HEK293T (cell line): ENCODE results near the gene PTPN4.

Experiments
- CTCF ChIA-PET: fragments of 350-600 bp; formaldehyde crosslinking; extraction: SDS; loops from one replicate; lab custom pipeline; 2021; ENCODE audit warnings: antibody characterized with exemption, inconsistent platforms; lab: Yijun Ruan, JAX
- POLR2A ChIA-PET: fragments of 350-600 bp; formaldehyde crosslinking; extraction: SDS; loops from one replicate; lab custom pipeline; 2020; ENCODE audit warnings: antibody characterized with exemption, inconsistent platforms; lab: Yijun Ruan, JAX
- DNase-seq: peaks from one replicate; pipeline ENCODE4 v3.0.0; 2012; ENCODE audit warnings: mixed read lengths; ENCODE audit errors: extremely low spot score
- ARNT ChIP-seq: fragments of 450-650 bp; IDR thresholded peaks from 2 replicates; pipeline ENCODE4 v1.6.1; 2017; ENCODE audit warnings: mild to moderate bottlenecking
- BHLHE40 ChIP-seq: fragments of 450-650 bp; IDR thresholded peaks from 2 replicates; pipeline ENCODE4 v1.6.1; 2016; ENCODE audit warnings: mild to moderate bottlenecking, moderate library complexity, borderline replicate concordance
- CTBP1 ChIP-seq: fragments of 450-650 bp; IDR thresholded peaks from 2 replicates; pipeline ENCODE4 v1.6.1; 2016; ENCODE audit warnings: borderline replicate concordance
- ELF4 ChIP-seq: fragments of 450-650 bp; IDR thresholded peaks from 2 replicates; pipeline ENCODE4 v1.6.1; 2017; ENCODE audit warnings: antibody characterized with exemption
- FOXA1 ChIP-seq: fragments of 450-650 bp; IDR thresholded peaks from 2 replicates; pipeline ENCODE4 v1.6.1; 2016; ENCODE audit warnings: mild to moderate bottlenecking
- FOXK2 ChIP-seq: fragments of 450-650 bp; IDR thresholded peaks from 2 replicates; pipeline ENCODE4 v1.6.1; 2016; ENCODE audit warnings: mild to moderate bottlenecking
- FOXM1 ChIP-seq: fragments of 450-650 bp; IDR thresholded peaks from 2 replicates; pipeline ENCODE4 v1.6.1; 2017; ENCODE audit warnings: mild to moderate bottlenecking, borderline replicate concordance
- HDGF ChIP-seq: fragments of 450-650 bp; IDR thresholded peaks from 2 replicates; pipeline ENCODE4 v1.6.1; 2017; ENCODE audit warnings: antibody characterized with exemption, borderline replicate concordance
- L3MBTL2 ChIP-seq: fragments of 450-650 bp; conservative IDR thresholded peaks from 2 replicates; pipeline ENCODE4 v1.6.1; 2016; ENCODE audit warnings: mild to moderate bottlenecking
- LEF1 ChIP-seq: fragments of 450-650 bp; IDR thresholded peaks from 2 replicates; pipeline ENCODE4 v1.6.1; 2017; ENCODE audit warnings: mild to moderate bottlenecking, borderline replicate concordance
- NFRKB ChIP-seq: fragments of 450-650 bp; IDR thresholded peaks from 2 replicates; pipeline ENCODE4 v1.6.1; 2016; ENCODE audit warnings: mild to moderate bottlenecking, moderate library complexity
- PKNOX1 ChIP-seq: fragments of 450-650 bp; IDR thresholded peaks from 2 replicates; pipeline ENCODE4 v1.6.1; 2016
- SP1 ChIP-seq: fragments of 450-650 bp; IDR thresholded peaks from 2 replicates; pipeline ENCODE4 v1.6.1; 2017
- SUZ12 ChIP-seq: fragments of 450-650 bp; IDR thresholded peaks from 2 replicates; pipeline ENCODE4 v1.6.1; 2016; ENCODE audit warnings: mild to moderate bottlenecking
- TARDBP ChIP-seq: fragments of 450-650 bp; IDR thresholded peaks from 2 replicates; pipeline ENCODE4 v1.6.1; 2016
- ZNF384 ChIP-seq: fragments of 450-650 bp; IDR thresholded peaks from 2 replicates; pipeline ENCODE4 v1.6.1; 2016

PTPN4 gene

GRCh38 chr2:119922699-119923098 lies 163.0 kb downstream of the PTPN4 start:
- DNase-seq: no peak
- POLR2A ChIA-PET: no interaction called here
- CTCF ChIA-PET: no interaction called here
- TF ChIP-seq LEF1: no peak
- no peak for TF ChIP-seq FOXA1
- TF ChIP-seq HDGF: no peak
- no peak for TF ChIP-seq L3MBTL2
- no peak for TF ChIP-seq CTBP1
- TF ChIP-seq TARDBP: no peak

GRCh38 chr2:119929537-119929936 lies 169.8 kb downstream of the PTPN4 start:
- ChIA-PET CTCF (no interaction called here), POLR2A (no interaction called here)
- no peak for TF ChIP-seq ZNF384
- TF ChIP-seq FOXA1: no peak
- TF ChIP-seq L3MBTL2: no peak
- TF ChIP-seq NFRKB: no peak
- no peak for TF ChIP-seq FOXK2
- no peak for TF ChIP-seq TARDBP
- TF ChIP-seq HDGF: no peak
- TF ChIP-seq LEF1: no peak
- TF ChIP-seq CTBP1: no peak
- TF ChIP-seq FOXM1: no peak
- TF ChIP-seq BHLHE40: no peak
- no peak for TF ChIP-seq SUZ12
- TF ChIP-seq PKNOX1: no peak
- TF ChIP-seq SP1: no peak
- TF ChIP-seq ARNT: no peak
- TF ChIP-seq ELF4: no peak
- DNase-seq: no peak

- CTCF ChIA-PET: no interaction called here
- POLR2A ChIA-PET: no interaction called here
- no peak for TF ChIP-seq NFRKB
- TF ChIP-seq LEF1: no peak
- no peak for TF ChIP-seq TARDBP
- TF ChIP-seq FOXK2: no peak
- no peak for TF ChIP-seq FOXM1
- no peak for TF ChIP-seq FOXA1
- no peak for TF ChIP-seq SP1
- no peak for TF ChIP-seq BHLHE40
- TF ChIP-seq ARNT: no peak
- no peak for TF ChIP-seq PKNOX1
- no peak for TF ChIP-seq HDGF
- no peak for TF ChIP-seq ELF4
Observed at GRCh38 chr2:119932809-119933208, 173.1 kb downstream of the PTPN4 start.

GRCh38 chr2:119934319-119934718 lies 174.6 kb downstream of the PTPN4 start:
- POLR2A ChIA-PET: no interaction called here
- TF ChIP-seq PKNOX1 (no peak), CTBP1 (no peak), BHLHE40 (no peak), FOXA1 (no peak), HDGF (no peak), NFRKB (no peak), FOXK2 (no peak), TARDBP (no peak), LEF1 (no peak)
- CTCF ChIA-PET: no interaction called here
- DNase-seq: no peak

More at GRCh38 chr2:119932809-119933208, 173.1 kb downstream of the PTPN4 start:
- DNase-seq: no peak

- ChIA-PET CTCF (no interaction called here), POLR2A (no interaction called here)
- no peak for DNase-seq
- TF ChIP-seq ZNF384 (no peak), BHLHE40 (no peak), CTBP1 (no peak), SP1 (no peak), HDGF (no peak), FOXK2 (no peak), L3MBTL2 (no peak), TARDBP (no peak), FOXM1 (no peak), SUZ12 (no peak), ARNT (no peak), FOXA1 (no peak), ELF4 (no peak), NFRKB (no peak), PKNOX1 (no peak), LEF1 (no peak)
Observed at GRCh38 chr2:119937680-119938079, 178.0 kb downstream of the PTPN4 start.

GRCh38 chr2:119939915-119940314 lies 180.2 kb downstream of the PTPN4 start:
- no peak for DNase-seq
- CTCF ChIA-PET: no interaction called here
- TF ChIP-seq FOXK2 (no peak), BHLHE40 (no peak), SP1 (no peak), ZNF384 (no peak), TARDBP (no peak)
- POLR2A ChIA-PET: no interaction called here
